Activated CD4-positive, alpha-beta T cell treated with anti-CD3 and anti-CD28 coated beads for 36 hours (primary cell): ENCODE measurements around the gene ERC2. TPM values are rescaled to one million over a fixed set of nuclear protein-coding genes. Genes with fewer than 3 reads are reported as not detected.

ENCODE experiments used
- ATAC-seq: fragments of 200-7000 bp; cut with Tn5 transposase; one replicate; pipeline ENCODE4 v1.10.0; 2021; ENCODE audit warnings: mild to moderate bottlenecking, moderate library complexity
- CTCF ChIA-PET: fragments of 350-600 bp; sonication (Branson Sonifier 250); formaldehyde crosslinking; loops from one replicate; lab custom pipeline; 2021; ENCODE audit warnings: antibody characterized with exemption; lab: Charles Lee
- POLR2A ChIA-PET: fragments of 350-600 bp; sonication (Branson Sonifier 250); formaldehyde crosslinking; loops from one replicate; lab custom pipeline; 2021; ENCODE audit warnings: antibody characterized with exemption, inconsistent platforms; lab: Charles Lee
- DNase-seq: peaks from one replicate; pipeline ENCODE4 v3.0.0-alpha.2; 2020
- H3K27ac Mint-ChIP-seq: one replicate; pipeline ENCODE4 v1.8.0; 2021; ENCODE audit warnings: mixed read lengths
- H3K27me3 Mint-ChIP-seq: one replicate; pipeline ENCODE4 v1.8.0; 2021; ENCODE audit warnings: mixed read lengths
- H3K36me3 Mint-ChIP-seq: one replicate; pipeline ENCODE4 v1.8.0; 2021; ENCODE audit warnings: low read depth, mixed read lengths
- H3K4me1 Mint-ChIP-seq: one replicate; pipeline ENCODE4 v1.8.0; 2021; ENCODE audit warnings: mixed read lengths
- H3K4me3 Mint-ChIP-seq: one replicate; pipeline ENCODE4 v1.8.0; 2021; ENCODE audit warnings: mild to moderate bottlenecking, moderate library complexity, mixed read lengths
- H3K9me3 Mint-ChIP-seq: one replicate; pipeline ENCODE4 v1.8.0; 2021; ENCODE audit warnings: low read depth, mixed read lengths
- intact Hi-C, 2 experiments: fragments of 100-400 bp; cut with DNase I in 1 of 2; cut with micrococcal nuclease in 1 of 2; formaldehyde crosslinking; loops; one replicate each; pipeline versions ENCODE4 v1.14.2 to v1.15.1; 2022 to 2024; cut with DNase I, micrococcal nuclease
- total RNA-seq, 2 experiments: library from RNA; stranded (reverse); gene quantifications; one replicate each; pipeline ENCODE4 v1.2.3, GENCODE V29; 2021

The ERC2 gene
- total RNA-seq, 2 experiments from 2014 or later, result not detected

DNA sequence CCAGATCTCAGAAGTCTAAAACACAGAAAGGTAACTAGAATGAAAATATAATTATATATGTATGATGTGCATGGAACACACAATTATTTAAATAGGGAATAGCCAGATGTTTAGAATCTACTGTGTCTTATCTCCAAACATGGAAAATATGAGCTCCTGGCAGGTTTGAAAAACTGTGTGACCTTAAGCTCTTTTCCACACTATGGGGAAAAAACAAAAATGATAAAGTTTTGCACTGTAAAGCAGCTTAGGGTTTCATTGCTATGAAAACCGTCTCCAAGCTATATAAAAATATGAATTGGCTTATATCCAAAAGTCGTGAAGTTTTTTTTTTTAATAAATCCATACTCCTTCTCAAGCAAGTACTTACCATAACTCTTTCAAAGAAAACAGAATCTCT, 159.8 kb downstream of the ERC2 start:
- H3K4me3 Mint-ChIP-seq, result no peak overlapping the region
- POLR2A ChIA-PET, result no interaction called here

DNA sequence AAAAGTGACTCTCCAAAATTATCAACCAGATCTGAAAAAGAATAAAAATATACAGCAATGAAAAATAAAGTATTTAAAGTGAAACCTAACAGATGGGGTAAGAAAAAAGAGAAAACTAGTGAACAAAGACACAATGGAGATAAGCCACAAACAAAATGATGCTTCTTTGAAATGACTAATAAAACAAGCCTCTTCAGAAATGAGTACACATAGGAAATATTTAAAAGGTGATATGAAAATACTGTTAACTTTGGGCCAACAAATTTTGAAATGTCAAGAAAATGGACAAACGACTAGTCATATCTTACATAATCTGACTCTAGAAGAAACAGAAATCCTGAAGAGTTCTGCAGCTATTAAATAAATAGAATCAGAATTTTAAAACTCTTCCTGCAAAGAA, 164.2 kb downstream of the ERC2 start:
- H3K4me3 Mint-ChIP-seq, result no peak overlapping the region
- CTCF ChIA-PET, result interaction anchor here (0.7 to 1.2 kb wide), 2 partner anchors 11 kb away, joined by 3 read pairs; no protein-coding TSS in a partner anchor
- peaks cover 21% of the 10 kb centered on the region for H3K27me3 Mint-ChIP-seq

More for the DNA sequence above, 159.8 kb downstream of the ERC2 start:
- no peaks in the 10 kb centered on the region for H3K36me3 Mint-ChIP-seq
- ATAC-seq (no peak), DNase-seq (no peak)
- intact Hi-C loops, result no loop called here
- H3K27me3 Mint-ChIP-seq, result peaks cover 6% of the 10 kb centered on the region
- CTCF ChIA-PET, result interaction anchor here (0.9 kb wide), 1 partner anchor 11 kb away, joined by 3 read pairs; no protein-coding TSS in a partner anchor
- H3K9me3 Mint-ChIP-seq, result no peaks in the 10 kb centered on the region
- H3K4me1 Mint-ChIP-seq, result no peaks in the 10 kb centered on the region
- no peak overlapping the region for H3K27ac Mint-ChIP-seq

DNA sequence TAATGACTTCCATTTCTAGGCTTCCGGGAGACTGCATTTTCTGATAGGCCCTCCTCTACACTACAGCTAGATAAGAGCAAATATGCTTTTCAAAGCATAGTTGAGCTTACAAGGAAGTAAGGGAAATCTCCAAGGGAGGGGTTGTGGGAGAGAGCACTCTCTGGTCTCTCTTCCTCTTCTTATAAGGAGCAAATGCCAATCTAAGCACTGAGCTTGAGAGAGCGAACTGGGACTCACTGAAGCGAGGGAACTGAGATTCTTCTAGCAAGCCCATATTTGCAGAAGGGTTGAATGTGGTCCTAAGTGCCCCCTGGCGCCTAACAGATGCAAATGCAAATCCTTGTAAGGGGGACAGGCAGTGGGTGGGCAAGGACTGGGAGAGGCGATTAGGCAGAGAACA, 164.8 kb downstream of the ERC2 start:
- Mint-ChIP-seq H3K27ac (no peak overlapping the region), H3K4me1 (no peaks in the 10 kb centered on the region), H3K4me3 (no peak overlapping the region), H3K36me3 (no peaks in the 10 kb centered on the region), H3K9me3 (peaks cover 3% of the 10 kb centered on the region), H3K27me3 (peaks cover 24% of the 10 kb centered on the region)
- peak; percentile 44 for DNase-seq
- POLR2A ChIA-PET, result no interaction called here
- intact Hi-C loops, result loop anchor here in 1 of 2 experiments (2.0 kb wide), 1 partner anchor 819 kb away; no protein-coding TSS in a partner anchor
- CTCF ChIA-PET, result interaction anchor here (0.7 kb wide), 2 partner anchors 10 to 1490 kb away, joined by 3 to 4 read pairs; no protein-coding TSS in a partner anchor
- no peak for ATAC-seq

More for the DNA sequence above, 164.2 kb downstream of the ERC2 start:
- POLR2A ChIA-PET, result no interaction called here
- H3K36me3 Mint-ChIP-seq, result no peaks in the 10 kb centered on the region
- intact Hi-C loops, result no loop called here
- DNase-seq, result no peak
- H3K9me3 Mint-ChIP-seq, result no peaks in the 10 kb centered on the region
- ATAC-seq, result no peak
- no peak overlapping the region for H3K27ac Mint-ChIP-seq
- H3K4me1 Mint-ChIP-seq, result no peaks in the 10 kb centered on the region

DNA sequence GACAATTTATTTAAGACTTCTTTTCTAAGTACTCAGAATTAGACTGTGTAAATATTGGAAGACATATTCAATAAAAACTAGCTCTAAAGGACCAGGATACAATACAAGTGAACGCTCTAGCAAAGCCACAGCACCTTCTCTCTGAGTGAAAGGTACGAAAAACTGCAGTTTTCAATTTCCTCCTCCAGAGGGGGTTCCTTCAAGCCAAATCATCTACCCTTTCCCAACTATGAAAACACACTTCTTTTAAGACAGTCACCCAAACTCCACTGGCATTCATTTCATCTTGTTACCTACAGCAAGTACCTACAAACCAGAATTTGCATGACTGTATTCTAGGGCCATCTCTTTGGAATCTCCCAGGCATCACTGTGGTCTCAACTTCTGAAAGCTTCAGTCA, 165.8 kb downstream of the ERC2 start:
- Mint-ChIP-seq H3K36me3 (no peaks in the 10 kb centered on the region), H3K4me1 (no peaks in the 10 kb centered on the region), H3K27ac (no peak overlapping the region), H3K9me3 (peaks cover 3% of the 10 kb centered on the region), H3K4me3 (no peak overlapping the region), H3K27me3 (peaks cover 22% of the 10 kb centered on the region)
- ATAC-seq, result no peak
- DNase-seq, result no peak
- ChIA-PET POLR2A (no interaction called here), CTCF (no interaction called here)
- intact Hi-C loops, result loop anchor here in 1 of 2 experiments (2.0 kb wide), 1 partner anchor 818 kb away; no protein-coding TSS in a partner anchor

DNA sequence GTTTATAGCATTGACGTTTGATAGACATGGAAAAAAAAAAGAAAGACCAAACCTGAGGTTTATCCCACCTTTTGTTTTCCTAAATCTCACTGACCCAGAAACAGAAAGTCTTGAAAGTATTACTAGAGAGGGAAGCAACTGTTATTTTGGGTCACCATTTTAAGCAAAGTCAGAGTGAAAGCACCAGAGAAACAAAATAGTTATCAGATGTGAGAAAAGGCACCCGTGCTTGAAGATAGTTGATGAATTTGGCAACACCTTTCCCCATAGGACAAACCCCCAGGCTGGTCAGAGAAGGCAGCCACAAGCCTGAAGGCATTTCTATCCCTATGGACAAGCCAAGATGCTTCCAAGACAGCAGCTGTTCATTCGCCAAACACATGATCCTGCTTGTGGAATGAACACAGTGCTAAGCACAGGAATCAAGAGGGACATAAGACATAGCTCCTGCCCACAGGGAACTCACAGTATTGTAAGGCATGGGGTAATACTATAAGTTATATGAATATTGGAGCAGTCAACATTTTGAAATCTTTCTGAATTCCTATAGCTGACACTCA, 170.9 kb downstream of the ERC2 start:
- intact Hi-C loops, result no loop called here
- H3K27ac Mint-ChIP-seq, result no peak overlapping the region
- peaks cover 3% of the 10 kb centered on the region for H3K9me3 Mint-ChIP-seq
- H3K4me3 Mint-ChIP-seq, result no peak overlapping the region
- ATAC-seq (no peak), DNase-seq (no peak)
- ChIA-PET CTCF (no interaction called here), POLR2A (no interaction called here)
- no peaks in the 10 kb centered on the region for H3K4me1 Mint-ChIP-seq
- H3K36me3 Mint-ChIP-seq, result no peaks in the 10 kb centered on the region
- peaks cover 27% of the 10 kb centered on the region for H3K27me3 Mint-ChIP-seq

DNA sequence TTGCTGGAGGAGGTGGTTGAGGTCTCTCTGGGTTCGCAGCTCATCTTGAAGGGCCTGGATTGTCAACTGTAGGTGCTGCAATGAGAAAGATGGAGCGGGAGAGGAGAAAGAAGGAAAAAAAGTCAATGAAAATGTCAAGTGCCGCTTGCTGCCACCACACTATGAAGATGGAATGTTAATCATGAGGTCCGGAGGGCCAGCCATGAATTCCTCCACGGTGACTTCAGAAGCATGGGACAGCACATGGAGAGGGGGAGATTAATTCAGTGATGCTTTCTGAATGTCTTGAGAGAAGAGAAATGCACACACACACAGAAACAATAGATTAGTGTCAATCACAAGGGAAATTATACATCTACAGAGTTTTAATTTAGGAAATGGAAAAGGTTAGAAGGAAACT, 171.9 kb downstream of the ERC2 start:
- intact Hi-C loops, result no loop called here
- ATAC-seq (no peak), DNase-seq (no peak)
- H3K27ac Mint-ChIP-seq, result no peak overlapping the region
- ChIA-PET CTCF (no interaction called here), POLR2A (no interaction called here)
- H3K4me1 Mint-ChIP-seq, result no peaks in the 10 kb centered on the region
- H3K4me3 Mint-ChIP-seq, result no peak overlapping the region
- peaks cover 3% of the 10 kb centered on the region for H3K9me3 Mint-ChIP-seq
- no peaks in the 10 kb centered on the region for H3K36me3 Mint-ChIP-seq
- H3K27me3 Mint-ChIP-seq, result peaks cover 26% of the 10 kb centered on the region

DNA sequence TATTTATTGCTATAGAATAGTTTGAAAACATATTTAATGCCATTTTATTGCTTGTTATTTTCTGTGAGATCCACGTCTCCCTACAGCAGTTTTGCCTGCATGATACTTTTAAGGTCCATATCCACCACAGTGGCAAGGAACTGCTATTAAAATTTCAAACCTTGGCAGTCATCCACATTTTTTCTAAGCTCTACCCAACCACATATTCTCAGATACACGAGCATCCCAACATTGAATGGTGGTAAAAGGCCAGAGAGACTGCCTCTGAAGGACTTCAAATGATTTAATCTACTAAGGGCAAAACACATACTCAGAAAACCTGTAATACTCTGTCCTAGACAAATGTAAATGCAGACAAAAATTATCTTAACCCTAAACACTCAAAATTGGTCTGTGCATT, 173.1 kb downstream of the ERC2 start:
- Mint-ChIP-seq H3K4me3 (no peak overlapping the region), H3K4me1 (peaks cover 3% of the 10 kb centered on the region), H3K9me3 (peaks cover 3% of the 10 kb centered on the region), H3K36me3 (no peaks in the 10 kb centered on the region), H3K27me3 (peaks cover 22% of the 10 kb centered on the region), H3K27ac (no peak overlapping the region)
- no peak for DNase-seq
- ChIA-PET CTCF (interaction anchor here (0.5 kb wide), 1 partner anchor 43 kb away, joined by 3 read pairs; no protein-coding TSS in a partner anchor), POLR2A (no interaction called here)
- no peak for ATAC-seq
- intact Hi-C loops, result no loop called here

DNA sequence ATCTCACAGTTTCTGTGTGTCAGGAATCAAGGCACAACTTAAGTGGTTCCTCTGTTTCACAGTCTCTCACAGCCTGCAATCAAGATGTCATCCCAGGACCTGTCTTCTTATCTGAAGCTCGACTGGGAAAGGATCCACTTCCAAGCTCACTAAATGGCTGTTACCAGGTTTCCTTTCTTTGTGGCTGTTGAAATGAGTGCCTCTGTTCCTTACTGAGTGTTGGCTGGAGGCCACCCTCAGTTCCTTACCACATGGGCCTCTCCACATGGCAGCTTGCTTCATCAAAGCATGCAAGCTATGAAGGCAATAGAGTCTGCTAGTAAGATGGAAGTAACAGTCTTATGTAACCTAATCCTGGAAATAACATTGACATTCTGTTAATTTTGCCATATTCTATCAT, 174.0 kb downstream of the ERC2 start:
- Mint-ChIP-seq H3K27ac (no peak overlapping the region), H3K27me3 (peaks cover 19% of the 10 kb centered on the region), H3K4me1 (peaks cover 3% of the 10 kb centered on the region), H3K9me3 (peaks cover 3% of the 10 kb centered on the region), H3K36me3 (no peaks in the 10 kb centered on the region), H3K4me3 (no peak overlapping the region)
- intact Hi-C loops, result no loop called here
- ChIA-PET POLR2A (no interaction called here), CTCF (interaction anchor here (0.7 to 1.0 kb wide), 2 partner anchors 10 to 153 kb away, joined by 3 read pairs; no protein-coding TSS in a partner anchor)
- ATAC-seq (no peak), DNase-seq (no peak)

DNA sequence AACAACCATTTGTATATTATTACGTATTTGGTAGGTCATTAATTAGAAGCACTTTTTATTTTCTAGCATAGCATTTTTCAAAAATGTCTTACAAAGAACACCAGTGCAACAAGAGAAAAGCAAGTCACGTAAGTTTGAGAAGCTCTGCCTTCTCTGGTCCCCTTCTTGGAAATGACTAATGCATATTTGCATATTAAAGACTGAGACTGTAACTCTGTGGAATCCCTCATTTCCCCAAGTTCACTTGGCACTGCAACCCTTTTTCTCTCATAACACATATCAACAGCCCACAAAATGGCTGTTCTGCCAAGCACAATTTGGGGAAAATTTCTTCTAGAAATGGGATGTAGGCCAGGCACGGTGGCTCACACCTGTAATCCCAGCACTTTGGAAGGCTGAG, 176.3 kb downstream of the ERC2 start:
- Mint-ChIP-seq H3K27ac (no peak overlapping the region), H3K27me3 (peaks cover 24% of the 10 kb centered on the region), H3K4me1 (peaks cover 3% of the 10 kb centered on the region), H3K36me3 (no peaks in the 10 kb centered on the region), H3K4me3 (no peak overlapping the region), H3K9me3 (no peaks in the 10 kb centered on the region)
- ATAC-seq (peak; percentile 76), DNase-seq (no peak)
- intact Hi-C loops, result no loop called here
- ChIA-PET CTCF (interaction anchor here (0.5 to 0.6 kb wide), 2 partner anchors 46 to 326 kb away, joined by 3 read pairs; no protein-coding TSS in a partner anchor), POLR2A (no interaction called here)

DNA sequence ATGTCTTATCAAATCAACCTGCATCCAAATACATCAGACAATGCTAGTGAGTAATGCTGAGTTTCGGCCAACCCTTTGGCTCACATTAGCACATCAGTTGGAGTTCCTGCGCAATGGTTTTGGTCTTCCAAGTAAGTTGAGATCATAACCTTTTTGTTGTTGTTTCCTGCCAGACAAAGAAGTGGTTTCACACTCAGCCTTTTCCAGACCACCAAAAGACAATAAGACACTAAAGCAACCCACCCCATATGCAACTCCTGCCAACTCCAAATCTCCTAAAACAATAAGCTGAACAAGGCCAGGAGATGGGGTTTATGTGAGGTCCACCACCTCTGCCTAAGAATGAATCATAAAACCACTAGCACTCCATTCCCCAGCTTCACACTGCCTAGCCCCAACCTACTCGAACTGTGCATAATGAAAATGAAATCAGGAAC, 177.0 kb downstream of the ERC2 start:
- Mint-ChIP-seq H3K27ac (no peak overlapping the region), H3K27me3 (peaks cover 21% of the 10 kb centered on the region), H3K4me3 (no peak overlapping the region), H3K36me3 (no peaks in the 10 kb centered on the region), H3K9me3 (no peaks in the 10 kb centered on the region), H3K4me1 (peaks cover 3% of the 10 kb centered on the region)
- intact Hi-C loops, result no loop called here
- peak; percentile 92 for ATAC-seq
- CTCF ChIA-PET, result interaction anchor here (0.5 to 0.6 kb wide), 3 partner anchors 46 to 325 kb away, joined by 3 read pairs; no protein-coding TSS in a partner anchor
- POLR2A ChIA-PET, result no interaction called here
- DNase-seq, result peak; percentile 15

DNA sequence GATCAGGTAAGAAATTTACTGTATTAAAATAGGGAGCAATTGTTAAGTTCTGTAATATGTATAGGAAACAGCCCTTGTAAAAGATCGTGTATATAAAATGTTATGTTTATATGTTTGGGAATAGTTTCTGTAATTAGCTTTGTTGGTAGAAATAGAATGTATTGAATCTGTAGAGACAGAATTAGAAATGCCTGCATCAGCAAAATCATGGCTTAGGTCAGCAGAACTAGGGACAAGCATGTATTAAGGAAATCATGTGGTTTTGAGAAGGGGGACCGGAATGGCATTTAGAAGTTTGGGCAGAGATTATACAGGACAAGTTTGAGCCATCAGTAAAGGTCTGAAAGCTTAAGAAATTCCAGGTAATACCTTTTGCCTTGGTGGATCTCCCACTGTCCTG, 177.9 kb downstream of the ERC2 start:
- Mint-ChIP-seq H3K27me3 (peaks cover 17% of the 10 kb centered on the region), H3K36me3 (no peaks in the 10 kb centered on the region), H3K27ac (no peak overlapping the region), H3K4me3 (no peak overlapping the region), H3K9me3 (no peaks in the 10 kb centered on the region), H3K4me1 (peaks cover 3% of the 10 kb centered on the region)
- no peak for DNase-seq
- POLR2A ChIA-PET, result no interaction called here
- intact Hi-C loops, result no loop called here
- CTCF ChIA-PET, result interaction anchor here (1.0 kb wide), 1 partner anchor 747 kb away, joined by 3 read pairs; no protein-coding TSS in a partner anchor
- no peak for ATAC-seq

DNA sequence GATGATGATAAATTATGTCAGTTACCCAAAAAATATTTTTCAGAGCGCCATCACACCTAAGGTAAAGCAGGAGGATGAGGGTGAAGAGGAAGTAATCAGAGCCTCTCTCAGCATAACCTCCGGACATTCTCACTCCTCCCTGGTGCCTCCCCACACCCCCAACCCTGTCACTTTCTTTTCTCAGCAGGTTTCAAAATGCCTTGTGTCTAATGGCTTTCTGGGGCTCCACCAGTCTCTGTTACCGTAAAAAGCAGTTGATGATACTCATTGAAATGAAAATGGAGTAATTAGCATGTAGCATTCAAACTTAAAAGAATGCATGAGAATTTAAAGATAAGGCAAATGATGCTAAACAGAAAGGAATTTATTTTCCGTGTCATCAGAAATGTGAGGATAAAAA, 180.0 kb downstream of the ERC2 start:
- no peak for DNase-seq
- intact Hi-C loops, result no loop called here
- Mint-ChIP-seq H3K4me1 (peaks cover 3% of the 10 kb centered on the region), H3K27me3 (peaks cover 13% of the 10 kb centered on the region), H3K9me3 (no peaks in the 10 kb centered on the region), H3K27ac (no peak overlapping the region), H3K4me3 (no peak overlapping the region), H3K36me3 (no peaks in the 10 kb centered on the region)
- POLR2A ChIA-PET, result no interaction called here
- CTCF ChIA-PET, result no interaction called here
- no peak for ATAC-seq
